ENCODE data around the gene TANC1.
"Not testable (repeated sequence)": the region's sequence is repeated elsewhere in the genome, so short reads cannot be mapped to it uniquely, and the experiment has no call there.

TANC1 gene

GRCh38 chr2:159140070-159140769, 171.8 kb downstream of the TANC1 start:
- no peak for DNase-seq (ENCODE audit: low spot score)

- DNase-seq (ENCODE audit: low spot score): not testable (repeated sequence)
Measured at GRCh38 chr2:159140821-159141220, 172.4 kb downstream of the TANC1 start.

GRCh38 chr2:159144776-159145614, 176.6 kb downstream of the TANC1 start:
- no peak for DNase-seq (ENCODE audit: low spot score)

- DNase-seq (ENCODE audit: low spot score): no peak
Measured at GRCh38 chr2:159145745-159146354, 177.4 kb downstream of the TANC1 start.

- peak; percentile 73 for DNase-seq (ENCODE audit: low spot score)
Measured at GRCh38 chr2:159146996-159147666, 178.7 kb downstream of the TANC1 start.

GRCh38 chr2:159147690-159148089, 179.2 kb downstream of the TANC1 start:
- DNase-seq (ENCODE audit: low spot score): no peak

- no peak for DNase-seq (ENCODE audit: low spot score)
Measured at GRCh38 chr2:159148901-159149300, 180.5 kb downstream of the TANC1 start.

- no peak for DNase-seq (ENCODE audit: low spot score)
Measured at GRCh38 chr2:159149747-159150146, 181.3 kb downstream of the TANC1 start.

- no peak for DNase-seq (ENCODE audit: low spot score)
Measured at GRCh38 chr2:159150280-159150746, 181.9 kb downstream of the TANC1 start.

GRCh38 chr2:159151198-159152127, 183.0 kb downstream of the TANC1 start:
- peak; percentile 69 for DNase-seq (ENCODE audit: low spot score)

- DNase-seq (ENCODE audit: low spot score): no peak
Measured at GRCh38 chr2:159152128-159152778, 183.8 kb downstream of the TANC1 start.

GRCh38 chr2:159153063-159153462, 184.6 kb downstream of the TANC1 start:
- no peak for DNase-seq (ENCODE audit: low spot score)

- DNase-seq (ENCODE audit: low spot score): peak; percentile 91
Measured at GRCh38 chr2:159153463-159153862, 185.0 kb downstream of the TANC1 start.

- no peak for DNase-seq (ENCODE audit: low spot score)
Measured at GRCh38 chr2:159153951-159154350, 185.5 kb downstream of the TANC1 start.

GRCh38 chr2:159154366-159154765, 185.9 kb downstream of the TANC1 start:
- no peak for DNase-seq (ENCODE audit: low spot score)

GRCh38 chr2:159155320-159155719, 186.9 kb downstream of the TANC1 start:
- DNase-seq (ENCODE audit: low spot score): peak; percentile 75

- DNase-seq (ENCODE audit: low spot score): peak; percentile 21
Measured at GRCh38 chr2:159155791-159156190, 187.4 kb downstream of the TANC1 start.

- no peak for DNase-seq (ENCODE audit: low spot score)
Measured at GRCh38 chr2:159156834-159157233, 188.4 kb downstream of the TANC1 start.

- no peak for DNase-seq (ENCODE audit: low spot score)
Measured at GRCh38 chr2:159157361-159158209, 189.1 kb downstream of the TANC1 start.

- no peak for DNase-seq (ENCODE audit: low spot score)
Measured at GRCh38 chr2:159160412-159160811, 192.0 kb downstream of the TANC1 start.
